Suprapubic skin (tissue), 4 donors: Measurements from ENCODE around the gene FOXK1.

Experiments
- CTCF ChIP-seq, 2 donors: fragments of 200-600 bp in 1 of 2; fragments of 450-650 bp in 1 of 2; sonication (generic) in 1 of 2; IDR thresholded peaks; one replicate each; pipeline ENCODE4 v1.5.1; 2016 to 2019; ENCODE audit warnings: antibody characterized with exemption in 2 of 2, mild to moderate bottlenecking in 1 of 2, moderate library complexity in 1 of 2
- POLR2A ChIP-seq, 2 donors: fragments of 450-650 bp; IDR thresholded peaks; one replicate each; pipeline ENCODE4 v1.6.1; 2017; ENCODE audit warnings: antibody characterized with exemption in 2 of 2, mild to moderate bottlenecking in 2 of 2, moderate library complexity in 2 of 2
- POLR2AphosphoS5 ChIP-seq, 3 donors: sonication (generic); formaldehyde crosslinking; IDR thresholded peaks; one replicate each; pipeline ENCODE4 v1.6.1; 2017; ENCODE audit warnings: antibody characterized with exemption in 3 of 3

GRCh38 chr7:4789194-4790077 lies 107.3 kb downstream of the FOXK1 start:
- no peak for TF ChIP-seq CTCF (IDR thresholded peaks at IDR 0.05)
- no peak for TF ChIP-seq POLR2AphosphoS5 (IDR thresholded peaks at IDR 0.05)
- no peak for TF ChIP-seq POLR2A (IDR thresholded peaks at IDR 0.05)
